K562 (cell line): ENCODE results near the gene ZNF335. TPM values are rescaled to one million over a fixed set of nuclear protein-coding genes. Genes with fewer than 3 reads are reported as not detected.
A peak's percentile ranks its signal among the peaks of the same experiment; 100 is the strongest.

Experiments used
- ATAC-seq: fragments of 200-7000 bp; cut with Tn5 transposase; 3 replicates; pipeline ENCODE4 v1.9.1; 2020; ENCODE audit warnings: moderate library complexity
- BruUV-seq: library from RNA; stranded (reverse); fragments of 400-500 nt; replicated peaks from 2 replicates; lab custom pipeline; 2021; lab: Mats Ljungman, UMichigan
- CTCF ChIA-PET: fragments of 300-600 bp; formaldehyde crosslinking; extraction: SDS; loops from one replicate; lab custom pipeline; 2021; ENCODE audit warnings: low intra/inter-chr PET ratio; lab: Yijun Ruan, JAX
- POLR2A ChIA-PET: fragments of 300-600, 350-650 bp; sonication (Branson Sonifier 250); formaldehyde crosslinking; extraction: SDS; loops from one replicate; lab custom pipeline; 2021; ENCODE audit warnings: antibody characterized with exemption, inconsistent platforms; lab: Yijun Ruan, JAX
- DNase-seq, 4 experiments: peaks; one replicate each; pipeline versions ENCODE4 v3.0.0 to v3.0.0-alpha.2; 2011 to 2018; ENCODE audit warnings: low spot score in 3 of 4, mixed read lengths in 3 of 4; ENCODE audit errors: extremely low read depth in 1 of 4
- FAIRE-seq: peaks from 2 replicates; lab custom pipeline; 2011; peaks lifted over from hg19 to GRCh38; lab: Jason Lieb, UNC
- H2AFZ ChIP-seq: 2 replicates; pipeline ENCODE4 v1.6.0; 2011; ENCODE audit warnings: low read depth, low read length, control low read depth, inconsistent platforms
- H3K27ac ChIP-seq: fragments of 200-600 bp; 3 replicates; pipeline ENCODE4 v1.8.0; 2011; ENCODE audit warnings: low read depth, mild to moderate bottlenecking, control low read depth, inconsistent platforms, low read length, moderate library complexity, mixed read lengths; ENCODE audit errors: extremely low read depth
- H3K27me3 ChIP-seq, 2 experiments: fragments of 300-600 bp in 1 of 2; 2 replicates in 1 of 2; 3 replicates in 1 of 2; pipeline versions ENCODE4 v1.6.0 to v1.8.0; 2011; ENCODE audit warnings: inconsistent platforms in 2 of 2, low read length in 2 of 2, mild to moderate bottlenecking in 1 of 2, mixed read lengths in 1 of 2, moderate library complexity in 1 of 2; ENCODE audit not compliant: control insufficient read depth in 2 of 2, insufficient read depth in 2 of 2
- H3K36me3 ChIP-seq: fragments of 300-600 bp; 3 replicates; pipeline ENCODE4 v1.8.0; 2011; ENCODE audit warnings: mild to moderate bottlenecking, low read length, inconsistent platforms; ENCODE audit not compliant: control insufficient read depth, insufficient read depth
- H3K4me1 ChIP-seq, 2 experiments: fragments of 200-600 bp in 1 of 2; replicated peaks in 1 of 2; 2 replicates in 1 of 2; 3 replicates in 1 of 2; pipeline versions ENCODE4 v1.5.1 to v1.8.0; 2011; ENCODE audit warnings: inconsistent platforms in 2 of 2, low read length in 2 of 2, mild to moderate bottlenecking in 1 of 2, mixed read lengths in 1 of 2, moderate library complexity in 1 of 2; ENCODE audit not compliant: control insufficient read depth in 2 of 2, insufficient read depth in 2 of 2
- H3K4me2 ChIP-seq: 2 replicates; pipeline ENCODE4 v1.6.1; 2011; ENCODE audit warnings: low read length, control low read depth, inconsistent platforms, mixed read lengths; ENCODE audit not compliant: insufficient read depth
- H3K4me3 ChIP-seq: fragments of 200-600 bp; sonication (generic), shearing (Covaris generic); 2 replicates; pipeline ENCODE4 v1.5.1; 2016; ENCODE audit warnings: control low read depth, inconsistent platforms
- H3K79me2 ChIP-seq: fragments of 200-600 bp; 3 replicates; pipeline ENCODE4 v1.8.0; 2011; ENCODE audit warnings: low read length, inconsistent platforms; ENCODE audit not compliant: control insufficient read depth, insufficient read depth
- H3K9ac ChIP-seq, 2 experiments: 2 replicates each; pipeline versions ENCODE4 v1.6.0 to v1.6.1; 2011; ENCODE audit warnings: low read depth in 2 of 2, low read length in 2 of 2, control low read depth in 1 of 2, inconsistent platforms in 1 of 2, mild to moderate bottlenecking in 1 of 2, mixed read lengths in 1 of 2; ENCODE audit not compliant: insufficient read depth in 1 of 2
- H3K9me1 ChIP-seq: one replicate; pipeline ENCODE4 v1.6.0; 2011; ENCODE audit warnings: inconsistent platforms, mild to moderate bottlenecking, low read length, moderate library complexity; ENCODE audit not compliant: control insufficient read depth, insufficient read depth
- H3K9me3 ChIP-seq: replicated peaks from 2 replicates; pipeline ENCODE4 v1.5.1; 2011; ENCODE audit warnings: low read depth, low read length, inconsistent platforms; ENCODE audit not compliant: control insufficient read depth, insufficient read depth
- H4K20me1 ChIP-seq: replicated peaks from 2 replicates; pipeline ENCODE4 v1.6.1; 2011; ENCODE audit warnings: low read length, inconsistent platforms, mixed read lengths; ENCODE audit not compliant: control insufficient read depth, insufficient read depth
- SREBF1 ChIP-seq: fragments of 150-350 bp; IDR thresholded peaks from 2 replicates; pipeline ENCODE4 v1.6.1; 2014; ENCODE audit warnings: antibody characterized with exemption, low read depth, low read length, borderline replicate concordance
- ZBTB11 ChIP-seq, 3 experiments: fragments of 200-800 bp in 1 of 3; fragments of 250-450 bp in 1 of 3; fragments of 450-650 bp in 1 of 3; sonication (Bioruptor Pico) in 1 of 3; sonication (Bioruptor generic) in 1 of 3; formaldehyde crosslinking in 1 of 3; IDR thresholded peaks; 2 replicates each; pipeline versions ENCODE4 v1.6.1 to v1.8.0; 2016 to 2022; ENCODE audit warnings: mild to moderate bottlenecking in 2 of 3, missing genetic modification characterization in 2 of 3, missing compliant biosample characterization in 1 of 3, moderate library complexity in 1 of 3
- ZNF134 ChIP-seq: fragments of 250-450 bp; sonication (Bioruptor Pico); conservative IDR thresholded peaks from 2 replicates; pipeline ENCODE4 v1.4.0; 2020
- ZNF830 ChIP-seq: fragments of 250-450 bp; sonication (Bioruptor Pico); IDR thresholded peaks from 2 replicates; pipeline ENCODE4 v1.5.0; 2021; ENCODE audit warnings: mild to moderate bottlenecking
- WGBS: fragments of 100-300 bp; shearing (Covaris generic); methylation state at CpG from one replicate; pipeline ENCODE4 v1.1.6; 2016; ENCODE audit warnings: low coverage, mixed read lengths; ENCODE audit not compliant: insufficient coverage; ENCODE audit errors: missing lambda C conversion rate; 5-methylcytosine and 5-hydroxymethylcytosine counted together
- in situ Hi-C: fragments of 300-500 bp; cut with MboI; formaldehyde crosslinking; loops from 4 replicates; pipeline ENCODE4 v1.15.0; 2018; ENCODE audit warnings: inconsistent platforms, mixed read lengths
- intact Hi-C: fragments of 100-400 bp; cut with micrococcal nuclease; formaldehyde crosslinking; loops from 2 replicates; pipeline ENCODE4 v1.14.2; 2022
- polyA plus RNA-seq, 8 experiments: library from polyadenylated mRNA; depleted of rRNA in 4 of 8; stranded (reverse) in 5 of 8; unstranded in 3 of 8; fragments of >200 nt; fragmentation: Nextera tagmentation in 2 of 8; fragmentation: Illumina TruSeq in 1 of 8; extraction: Ambion mirVana in 2 of 8; extraction: Trizol in 1 of 8; gene quantifications; 2 replicates each; pipeline versions ENCODE4 v1.2.1 to v1.2.3, GENCODE V29; 2011 to 2014; ENCODE audit warnings: inconsistent platforms in 1 of 8, missing spikeins in 1 of 8
- total RNA-seq, 7 experiments: library from RNA; depleted of rRNA in 6 of 7; stranded (reverse); fragments of >200 nt in 6 of 7; fragmentation: Illumina TruSeq in 2 of 7; extraction: Trizol in 2 of 7; gene quantifications; 2 replicates each; pipeline versions ENCODE4 v1.2.1 to v1.2.3, GENCODE V29; 2011 to 2021; ENCODE audit warnings: low replicate concordance in 1 of 7

The ZNF335 gene
- total and polyA plus RNA-seq, 9 of the 15 experiments (the other 6 are each of a cell fraction or from before 2014, with no cell fraction given), result 0.39 to 16.0 (median 7.6) TPM

GRCh38 chr20:45912344-45912682 lies 59.7 kb downstream of the ZNF335 start:
- Histone ChIP-seq H3K9me1 (no peaks in the 10 kb centered on the region), H3K9ac (peak overlapping the region; percentile 63 to 94), H2AFZ (peak overlapping the region; percentile 92), H3K27ac (no peak overlapping the region), H3K4me3 (peak overlapping the region; percentile 48), H4K20me1 (no peaks in the 10 kb centered on the region), H3K9me3 (no peaks in the 10 kb centered on the region), H3K4me2 (peak overlapping the region; percentile 44), H3K4me1 (peaks cover 24 to 43% of the 10 kb centered on the region in 2 experiments), H3K36me3 (peaks cover 6% of the 10 kb centered on the region; the same call in 1 of the 3 replicates), H3K27me3 (no peaks in the 10 kb centered on the region), H3K79me2 (peaks cover 15% of the 10 kb centered on the region)
- in situ Hi-C loops (no loop called here), intact Hi-C loops (no loop called here)
- DNase-seq (no peak), ATAC-seq (no peak), FAIRE-seq (no peak)
- TF ChIP-seq ZNF830 (CRISPR knock-in tag) (no peak), SREBF1 (no peak), ZBTB11 (CRISPR knock-in tag; IDR thresholded peaks at IDR 0.05) (no peak), ZNF134 (CRISPR knock-in tag) (no peak)
- CTCF ChIA-PET, result no interaction called here
- POLR2A ChIA-PET, result interaction anchor here (0.6 to 0.7 kb wide), 2 partner anchors 21 to 54 kb away, joined by 3 to 4 read pairs; no protein-coding TSS in a partner anchor
- BruUV-seq, result no TSS peak
- WGBS, result 49% methylated on average over 3 of the region's 4 CpGs
